ENCODE results near the gene GGACT.

DNA sequence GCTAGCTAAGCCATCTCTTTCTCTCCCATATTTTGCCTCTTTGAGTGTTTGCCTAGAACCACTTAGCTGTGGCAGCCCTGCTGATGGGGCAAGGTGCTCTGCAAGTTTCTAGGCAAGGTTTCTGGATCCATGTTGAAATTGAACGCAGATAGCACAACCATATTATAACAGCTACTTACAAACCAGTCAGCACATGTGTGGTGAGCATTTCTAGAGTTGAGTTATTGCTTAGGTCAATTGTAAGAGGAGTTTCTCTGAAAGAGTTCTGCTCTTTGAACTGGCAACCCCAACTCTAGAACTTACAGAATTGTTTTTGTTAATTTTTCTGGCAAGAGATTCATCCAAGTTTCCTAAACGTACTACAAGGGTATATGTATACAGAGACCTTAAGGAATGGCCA lies 103.3 kb downstream of the GGACT start:
- TF ChIP-seq CTCF (tag by site-specific recombination; IDR thresholded peaks at IDR 0.05) (no peak), MZF1 (tag by site-specific recombination; IDR thresholded peaks at IDR 0.05; ENCODE audit: borderline replicate concordance) (no peak), ZNF510 (tag by site-specific recombination; IDR thresholded peaks at IDR 0.05; ENCODE audit: insufficient replicate concordance) (no peak), ZBTB8A (tag by site-specific recombination; IDR thresholded peaks at IDR 0.05) (no peak), ZBTB21 (tag by site-specific recombination; IDR thresholded peaks at IDR 0.05) (no peak), ZNF10 (tag by site-specific recombination; IDR thresholded peaks at IDR 0.05) (no peak), WT1 (tag by site-specific recombination; IDR thresholded peaks at IDR 0.05) (no peak), ZNF24 (tag by site-specific recombination; IDR thresholded peaks at IDR 0.05) (no peak), SP2 (tag by site-specific recombination; IDR thresholded peaks at IDR 0.05) (no peak)
- TF ChIP-seq, protein P1, sequence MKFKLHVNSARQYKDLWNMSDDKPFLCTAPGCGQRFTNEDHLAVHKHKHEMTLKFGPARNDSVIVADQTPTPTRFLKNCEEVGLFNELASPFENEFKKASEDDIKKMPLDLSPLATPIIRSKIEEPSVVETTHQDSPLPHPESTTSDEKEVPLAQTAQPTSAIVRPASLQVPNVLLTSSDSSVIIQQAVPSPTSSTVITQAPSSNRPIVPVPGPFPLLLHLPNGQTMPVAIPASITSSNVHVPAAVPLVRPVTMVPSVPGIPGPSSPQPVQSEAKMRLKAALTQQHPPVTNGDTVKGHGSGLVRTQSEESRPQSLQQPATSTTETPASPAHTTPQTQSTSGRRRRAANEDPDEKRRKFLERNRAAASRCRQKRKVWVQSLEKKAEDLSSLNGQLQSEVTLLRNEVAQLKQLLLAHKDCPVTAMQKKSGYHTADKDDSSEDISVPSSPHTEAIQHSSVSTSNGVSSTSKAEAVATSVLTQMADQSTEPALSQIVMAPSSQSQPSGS (tag by site-specific recombination; IDR thresholded peaks at IDR 0.05; ENCODE audit: low read depth), result no peak
- TF ChIP-seq, protein P2, sequence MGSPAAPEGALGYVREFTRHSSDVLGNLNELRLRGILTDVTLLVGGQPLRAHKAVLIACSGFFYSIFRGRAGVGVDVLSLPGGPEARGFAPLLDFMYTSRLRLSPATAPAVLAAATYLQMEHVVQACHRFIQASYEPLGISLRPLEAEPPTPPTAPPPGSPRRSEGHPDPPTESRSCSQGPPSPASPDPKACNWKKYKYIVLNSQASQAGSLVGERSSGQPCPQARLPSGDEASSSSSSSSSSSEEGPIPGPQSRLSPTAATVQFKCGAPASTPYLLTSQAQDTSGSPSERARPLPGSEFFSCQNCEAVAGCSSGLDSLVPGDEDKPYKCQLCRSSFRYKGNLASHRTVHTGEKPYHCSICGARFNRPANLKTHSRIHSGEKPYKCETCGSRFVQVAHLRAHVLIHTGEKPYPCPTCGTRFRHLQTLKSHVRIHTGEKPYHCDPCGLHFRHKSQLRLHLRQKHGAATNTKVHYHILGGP (tag by site-specific recombination; IDR thresholded peaks at IDR 0.05), result no peak
